IMR-90 (cell line): ENCODE results near the gene CD33.

Source experiments
- CEBPB ChIP-seq: IDR thresholded peaks from 2 replicates; pipeline ENCODE4 v1.6.1; 2012; ENCODE audit warnings: low read depth, low read length, improper control_type of control experiment
- FOS ChIP-seq: fragments of 150-350 bp; IDR thresholded peaks from 2 replicates; pipeline ENCODE4 v1.6.1; 2016; ENCODE audit warnings: low read depth, low read length
- MAFK ChIP-seq: IDR thresholded peaks from 2 replicates; pipeline ENCODE4 v1.6.1; 2012; ENCODE audit warnings: low read depth, low read length, improper control_type of control experiment
- MXI1 ChIP-seq: IDR thresholded peaks from 2 replicates; pipeline ENCODE4 v1.6.1; 2012; ENCODE audit warnings: low read depth, mild to moderate bottlenecking, low read length, moderate library complexity, borderline replicate concordance
- POLR2A ChIP-seq: IDR thresholded peaks from 2 replicates; pipeline ENCODE4 v1.6.1; 2012; ENCODE audit warnings: mild to moderate bottlenecking, low read depth, low read length
- SMC3 ChIP-seq: fragments of 150-350 bp; IDR thresholded peaks from 2 replicates; pipeline ENCODE4 v1.6.1; 2016; ENCODE audit warnings: low read depth, mild to moderate bottlenecking, antibody characterized with exemption, low read length, moderate library complexity
- TF ChIP-seq, protein P1 (sequence below): fragments of 150-350 bp; IDR thresholded peaks from 2 replicates; pipeline ENCODE4 v1.6.1; 2017; ENCODE audit warnings: mild to moderate bottlenecking, antibody characterized with exemption, low read length, low read depth
- TF ChIP-seq, protein P2 (sequence below): conservative IDR thresholded peaks from 2 replicates; pipeline ENCODE4 v1.5.1; 2012; ENCODE audit warnings: mild to moderate bottlenecking, low read depth, low read length, improper control_type of control experiment
- TF ChIP-seq, protein P3 (sequence below): fragments of 150-350 bp; IDR thresholded peaks from 2 replicates; pipeline ENCODE4 v1.6.1; 2016; ENCODE audit warnings: low read depth, mild to moderate bottlenecking, low read length, moderate library complexity, borderline replicate concordance

DNA sequence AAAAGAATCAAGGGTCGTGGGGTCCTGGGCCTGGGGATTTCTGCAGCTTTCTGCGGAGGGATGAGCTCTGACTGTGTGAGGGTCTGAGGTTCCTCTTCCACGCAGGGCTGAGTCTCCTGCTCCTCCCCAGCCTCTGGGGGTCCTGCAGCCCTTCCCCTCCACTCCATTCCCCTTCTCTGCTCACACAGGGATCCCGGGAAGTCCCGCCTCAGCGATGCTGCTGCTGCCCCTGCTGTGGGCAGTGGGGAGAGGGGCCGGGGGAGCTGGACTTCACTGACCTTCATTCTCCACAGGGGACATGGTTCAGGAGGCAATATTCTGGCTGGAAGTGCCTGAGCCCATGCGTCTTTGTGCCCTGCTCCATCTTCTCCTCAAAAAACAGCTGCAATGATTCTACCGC is 26.2 kb upstream of the CD33 start:
- TF ChIP-seq, protein P1, sequence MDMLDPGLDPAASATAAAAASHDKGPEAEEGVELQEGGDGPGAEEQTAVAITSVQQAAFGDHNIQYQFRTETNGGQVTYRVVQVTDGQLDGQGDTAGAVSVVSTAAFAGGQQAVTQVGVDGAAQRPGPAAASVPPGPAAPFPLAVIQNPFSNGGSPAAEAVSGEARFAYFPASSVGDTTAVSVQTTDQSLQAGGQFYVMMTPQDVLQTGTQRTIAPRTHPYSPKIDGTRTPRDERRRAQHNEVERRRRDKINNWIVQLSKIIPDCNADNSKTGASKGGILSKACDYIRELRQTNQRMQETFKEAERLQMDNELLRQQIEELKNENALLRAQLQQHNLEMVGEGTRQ = no peak
- TF ChIP-seq MAFK = no peak
- TF ChIP-seq SMC3 = no peak
- no peak for TF ChIP-seq MXI1
- TF ChIP-seq, protein P2, sequence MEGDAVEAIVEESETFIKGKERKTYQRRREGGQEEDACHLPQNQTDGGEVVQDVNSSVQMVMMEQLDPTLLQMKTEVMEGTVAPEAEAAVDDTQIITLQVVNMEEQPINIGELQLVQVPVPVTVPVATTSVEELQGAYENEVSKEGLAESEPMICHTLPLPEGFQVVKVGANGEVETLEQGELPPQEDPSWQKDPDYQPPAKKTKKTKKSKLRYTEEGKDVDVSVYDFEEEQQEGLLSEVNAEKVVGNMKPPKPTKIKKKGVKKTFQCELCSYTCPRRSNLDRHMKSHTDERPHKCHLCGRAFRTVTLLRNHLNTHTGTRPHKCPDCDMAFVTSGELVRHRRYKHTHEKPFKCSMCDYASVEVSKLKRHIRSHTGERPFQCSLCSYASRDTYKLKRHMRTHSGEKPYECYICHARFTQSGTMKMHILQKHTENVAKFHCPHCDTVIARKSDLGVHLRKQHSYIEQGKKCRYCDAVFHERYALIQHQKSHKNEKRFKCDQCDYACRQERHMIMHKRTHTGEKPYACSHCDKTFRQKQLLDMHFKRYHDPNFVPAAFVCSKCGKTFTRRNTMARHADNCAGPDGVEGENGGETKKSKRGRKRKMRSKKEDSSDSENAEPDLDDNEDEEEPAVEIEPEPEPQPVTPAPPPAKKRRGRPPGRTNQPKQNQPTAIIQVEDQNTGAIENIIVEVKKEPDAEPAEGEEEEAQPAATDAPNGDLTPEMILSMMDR = no peak
- no peak for TF ChIP-seq POLR2A
- TF ChIP-seq, protein P3, sequence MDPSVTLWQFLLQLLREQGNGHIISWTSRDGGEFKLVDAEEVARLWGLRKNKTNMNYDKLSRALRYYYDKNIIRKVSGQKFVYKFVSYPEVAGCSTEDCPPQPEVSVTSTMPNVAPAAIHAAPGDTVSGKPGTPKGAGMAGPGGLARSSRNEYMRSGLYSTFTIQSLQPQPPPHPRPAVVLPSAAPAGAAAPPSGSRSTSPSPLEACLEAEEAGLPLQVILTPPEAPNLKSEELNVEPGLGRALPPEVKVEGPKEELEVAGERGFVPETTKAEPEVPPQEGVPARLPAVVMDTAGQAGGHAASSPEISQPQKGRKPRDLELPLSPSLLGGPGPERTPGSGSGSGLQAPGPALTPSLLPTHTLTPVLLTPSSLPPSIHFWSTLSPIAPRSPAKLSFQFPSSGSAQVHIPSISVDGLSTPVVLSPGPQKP = no peak
- no peak for TF ChIP-seq FOS
- TF ChIP-seq CEBPB = no peak
